Transverse colon (tissue), 4 donors: Measurements from ENCODE around the gene AP5S1. TPM values are rescaled to one million over a fixed set of nuclear protein-coding genes. Genes with fewer than 3 reads are reported as not detected.

Source experiments
- DNase-seq: peaks from one replicate; pipeline ENCODE4 v3.0.0-alpha.2; 2019
- H3K27ac ChIP-seq, 4 donors: fragments of 200-600 bp; sonication (generic); 2 replicates each; pipeline ENCODE4 v1.5.1; 2016 to 2018; ENCODE audit warnings: inconsistent platforms in 4 of 4
- H3K27me3 ChIP-seq: fragments of 200-600 bp; sonication (generic); 2 replicates; pipeline ENCODE4 v1.5.1; 2017; ENCODE audit warnings: inconsistent platforms
- H3K36me3 ChIP-seq, 4 donors: fragments of 200-600 bp; sonication (generic); 2 replicates each; pipeline ENCODE4 v1.5.1; 2017 to 2019; ENCODE audit warnings: inconsistent platforms in 4 of 4
- H3K4me1 ChIP-seq, 4 donors: fragments of 200-600 bp; sonication (generic); 2 replicates each; pipeline ENCODE4 v1.5.1; 2017 to 2020; ENCODE audit warnings: inconsistent platforms in 4 of 4
- H3K4me3 ChIP-seq, 4 donors: fragments of 200-600 bp; sonication (generic); 1 replicate in 1 of 4; 2 replicates in 3 of 4; pipeline versions ENCODE4 v1.5.1 to v1.6.1; 2017 to 2019; ENCODE audit warnings: inconsistent platforms in 4 of 4
- H3K9me3 ChIP-seq, 2 donors: fragments of 200-600 bp; sonication (generic); 2 replicates each; pipeline ENCODE4 v1.5.1; 2017 to 2019; ENCODE audit warnings: inconsistent platforms in 2 of 2
- CTCF ChIP-seq, 5 experiments: fragments of 200-600 bp in 3 of 5; fragments of 450-650 bp in 2 of 5; sonication (generic) in 3 of 5; IDR thresholded peaks; 1 replicate in 2 of 5; 2 replicates in 3 of 5; pipeline ENCODE4 v1.5.1; 2016 to 2017; ENCODE audit warnings: antibody characterized with exemption in 5 of 5, inconsistent platforms in 3 of 5, mild to moderate bottlenecking in 2 of 5, moderate library complexity in 1 of 5
- EP300 ChIP-seq: sonication (generic); formaldehyde crosslinking; IDR thresholded peaks from one replicate; pipeline ENCODE4 v1.6.1; 2017; ENCODE audit warnings: antibody characterized with exemption, low read depth
- POLR2A ChIP-seq: fragments of 450-650 bp; IDR thresholded peaks from one replicate; pipeline ENCODE4 v1.6.1; 2016; ENCODE audit warnings: antibody characterized with exemption, mild to moderate bottlenecking, moderate library complexity
- POLR2AphosphoS5 ChIP-seq, 3 donors: sonication (generic); formaldehyde crosslinking; IDR thresholded peaks; one replicate each; pipeline ENCODE4 v1.6.1; 2016; ENCODE audit warnings: antibody characterized with exemption in 3 of 3
- WGBS, 2 donors: methylation state at CpG; one replicate each; pipeline ENCODE4 v1.1.5; 2018; ENCODE audit warnings: low coverage in 1 of 2; 5-methylcytosine and 5-hydroxymethylcytosine counted together
- in situ Hi-C, 4 donors: fragments of 200-750 bp; cut with MboI; loops; one replicate each; pipeline versions ENCODE4 v1.15.0 to v1.15.1; 2017; ENCODE audit warnings: low sequenced_read_pairs in 3 of 4, low pct_ligation_motif_present in 1 of 4, low pct_unique_long_range_greater_than_20kb in 1 of 4
- intact Hi-C: fragments of 100-400 bp; cut with DNase I; formaldehyde crosslinking; loops from one replicate; pipeline ENCODE4 v1.15.1; 2023; ENCODE audit warnings: low total_unique reads
- total RNA-seq, 4 donors: library from RNA; depleted of rRNA; stranded (reverse); fragments of >200 nt; gene quantifications; one replicate each; pipeline ENCODE4 v1.1.0, GENCODE V29; 2016

Gene AP5S1
- total RNA-seq, 4 donors from 2014 or later, result 9.1 to 38.5 (median 17.0) TPM

- peak overlapping the region in 1 of 4 donors; percentile 36 for H3K27ac ChIP-seq
- WGBS, 2 donors, result 4% methylated on average over 40 of the region's 70 CpGs; no CpG with 5 or more reads in 1 of the 2 donors
These were observed 42.4 kb upstream of the AP5S1 start for GRCh38 chr20:3777716-3778629.

GRCh38 chr20:3778976-3779375 lies 41.4 kb upstream of the AP5S1 start:
- peaks cover 16% of the 10 kb centered on the region for H3K27me3 ChIP-seq
- no peaks in the 10 kb centered on the region for H3K36me3 ChIP-seq
- no peak overlapping the region for H3K4me3 ChIP-seq
- WGBS, 2 donors, result 49% methylated on average over 18 of the region's 18 CpGs; no CpG with 5 or more reads in 1 of the 2 donors
- peaks cover 5 to 31% (median 26%) of the 10 kb centered on the region in 4 donors for H3K4me1 ChIP-seq
- H3K9me3 ChIP-seq, result no peaks in the 10 kb centered on the region
- in situ Hi-C loops, result no loop called here
- TF ChIP-seq CTCF (IDR thresholded peaks at IDR 0.05), result no peak
- TF ChIP-seq POLR2AphosphoS5 (IDR thresholded peaks at IDR 0.05), result no peak
- no peak for TF ChIP-seq EP300
- no peak for TF ChIP-seq POLR2A
- no peak for DNase-seq
- intact Hi-C loops, result no loop called here
- H3K27ac ChIP-seq, result no peak overlapping the region

More at GRCh38 chr20:3777716-3778629, 42.4 kb upstream of the AP5S1 start:
- in situ Hi-C loops, result no loop called here
- TF ChIP-seq POLR2AphosphoS5 (IDR thresholded peaks at IDR 0.05), result no peak
- TF ChIP-seq EP300, result no peak
- TF ChIP-seq CTCF (IDR thresholded peaks at IDR 0.05), result no peak
- TF ChIP-seq POLR2A, result no peak
- intact Hi-C loops, result no loop called here
- Histone ChIP-seq H3K4me3 (peak overlapping the region; percentile 22 to 51 (median 36)), H3K27me3 (peaks cover 16% of the 10 kb centered on the region), H3K36me3 (no peaks in the 10 kb centered on the region), H3K4me1 (peaks cover 5 to 25% (median 19%) of the 10 kb centered on the region in 4 donors), H3K9me3 (no peaks in the 10 kb centered on the region)
- peak; percentile 69 for DNase-seq

- TF ChIP-seq CTCF (IDR thresholded peaks at IDR 0.05), result peak; percentile 11 to 37 (median 28)
- TF ChIP-seq POLR2AphosphoS5 (IDR thresholded peaks at IDR 0.05), result no peak
- no peak for TF ChIP-seq EP300
- no peak for TF ChIP-seq POLR2A
- intact Hi-C loops (no loop called here), in situ Hi-C loops (no loop called here)
- peaks cover 19 to 51% (median 44%) of the 10 kb centered on the region in 4 donors for H3K4me1 ChIP-seq
- 4 to 16% methylated on average over 4 to 28 of the region's 28 CpGs for WGBS, 2 donors
- H3K27me3 ChIP-seq, result peaks cover 16% of the 10 kb centered on the region
- peak; percentile 79 for DNase-seq
- no peaks in the 10 kb centered on the region for H3K36me3 ChIP-seq
- H3K9me3 ChIP-seq, result no peaks in the 10 kb centered on the region
- peak within 1 kb of the TSS in 3 of 4 donors; percentile 5 to 39 (median 26) for H3K4me3 ChIP-seq
- peak within 1 kb of the TSS; percentile 22 to 57 (median 33) for H3K27ac ChIP-seq
These were observed 39.0 kb upstream of the AP5S1 start, which contains the start of gene SPEF1 for GRCh38 chr20:3781153-3781910. Gene SPEF1, minus strand, starts transcription at chr20:3781448. Its CDS starts 161 bp downstream, at chr20:3781287.

GRCh38 chr20:3782597-3782996 lies 37.8 kb upstream of the AP5S1 start:
- intact Hi-C loops (no loop called here), in situ Hi-C loops (no loop called here)
- no peak overlapping the region for H3K4me3 ChIP-seq
- no peaks in the 10 kb centered on the region for H3K9me3 ChIP-seq
- H3K27ac ChIP-seq, result no peak overlapping the region
- H3K4me1 ChIP-seq, result peaks cover 25 to 51% (median 45%) of the 10 kb centered on the region in 4 donors
- H3K27me3 ChIP-seq, result peaks cover 16% of the 10 kb centered on the region
- DNase-seq, result no peak
- TF ChIP-seq POLR2A, result no peak
- TF ChIP-seq EP300, result no peak
- TF ChIP-seq POLR2AphosphoS5 (IDR thresholded peaks at IDR 0.05), result no peak
- TF ChIP-seq CTCF (IDR thresholded peaks at IDR 0.05), result no peak
- no peaks in the 10 kb centered on the region for H3K36me3 ChIP-seq
- WGBS, 2 donors, result 78% methylated on average over 6 of the region's 6 CpGs; no CpG with 5 or more reads in 1 of the 2 donors
